ENCODE data around the gene PRSS12.

PRSS12 gene

GRCh38 chr4:118338981-118339765 lies 13.6 kb downstream of the PRSS12 start:
- no peak for TF ChIP-seq CTCF (IDR thresholded peaks at IDR 0.05)
- Histone ChIP-seq H3K4me3 (no peak overlapping the region), H3K9me3 (no peaks in the 10 kb centered on the region), H3K27me3 (no peaks in the 10 kb centered on the region), H3K36me3 (no peaks in the 10 kb centered on the region), H3K4me1 (no peaks in the 10 kb centered on the region), H3K27ac (no peak overlapping the region)
- intact Hi-C loops (cut with DNase I; ENCODE audit: low total_unique reads) = no loop called here
- no peak for DNase-seq

GRCh38 chr4:118338518-118338917 lies 14.3 kb downstream of the PRSS12 start:
- Histone ChIP-seq H3K27me3 (no peaks in the 10 kb centered on the region), H3K27ac (no peak overlapping the region), H3K4me1 (no peaks in the 10 kb centered on the region), H3K4me3 (no peak overlapping the region), H3K9me3 (no peaks in the 10 kb centered on the region), H3K36me3 (no peaks in the 10 kb centered on the region)
- DNase-seq = no peak
- TF ChIP-seq CTCF (IDR thresholded peaks at IDR 0.05) = no peak
- intact Hi-C loops (cut with DNase I; ENCODE audit: low total_unique reads) = no loop called here

- no peak for DNase-seq
- no peaks in the 10 kb centered on the region for H3K9me3 ChIP-seq
- no peaks in the 10 kb centered on the region for H3K27me3 ChIP-seq
Measured at GRCh38 chr4:118337954-118338353, 14.8 kb downstream of the PRSS12 start.

GRCh38 chr4:118335774-118336173 lies 17.0 kb downstream of the PRSS12 start:
- Histone ChIP-seq H3K27ac (no peak overlapping the region), H3K27me3 (no peaks in the 10 kb centered on the region), H3K4me1 (no peaks in the 10 kb centered on the region), H3K36me3 (no peaks in the 10 kb centered on the region), H3K9me3 (no peaks in the 10 kb centered on the region), H3K4me3 (no peak overlapping the region)
- no peak for TF ChIP-seq CTCF (IDR thresholded peaks at IDR 0.05)
- intact Hi-C loops (cut with DNase I; ENCODE audit: low total_unique reads) = no loop called here
- no peak for DNase-seq

More at GRCh38 chr4:118337954-118338353, 14.8 kb downstream of the PRSS12 start:
- Histone ChIP-seq H3K4me1 (no peaks in the 10 kb centered on the region), H3K36me3 (no peaks in the 10 kb centered on the region), H3K4me3 (no peak overlapping the region), H3K27ac (no peak overlapping the region)
- intact Hi-C loops (cut with DNase I; ENCODE audit: low total_unique reads) = no loop called here
- TF ChIP-seq CTCF (IDR thresholded peaks at IDR 0.05) = no peak

GRCh38 chr4:118335324-118335723 lies 17.5 kb downstream of the PRSS12 start:
- Histone ChIP-seq H3K4me3 (no peak overlapping the region), H3K4me1 (no peaks in the 10 kb centered on the region), H3K36me3 (no peaks in the 10 kb centered on the region), H3K9me3 (no peaks in the 10 kb centered on the region), H3K27me3 (no peaks in the 10 kb centered on the region), H3K27ac (no peak overlapping the region)
- intact Hi-C loops (cut with DNase I; ENCODE audit: low total_unique reads) = no loop called here
- TF ChIP-seq CTCF (IDR thresholded peaks at IDR 0.05) = no peak
- DNase-seq = no peak
